NCI-H128 (cell line): Measurements from ENCODE around the gene APEX1.
"Not testable (repeated sequence)": the region's sequence is repeated elsewhere in the genome, so short reads cannot be mapped to it uniquely, and the experiment has no call there.

ENCODE experiments used
- DNase-seq: peaks from one replicate; lab custom pipeline; 2025; ENCODE audit not compliant: unreplicated experiment; lab: John Stamatoyannopoulos, UW

Gene APEX1

GRCh38 chr14:20435582-20436362 is 19.3 kb upstream of the APEX1 start, which contains the start of gene KLHL33:
Gene KLHL33 (minus strand): TSS chr14:20436166. CDS start chr14:20435811, 355 bp downstream.
- DNase-seq: no peak

- no peak for DNase-seq
Observed at GRCh38 chr14:20436363-20436755, 18.7 kb upstream of the APEX1 start.

GRCh38 chr14:20438664-20439063 is 16.4 kb upstream of the APEX1 start:
- no peak for DNase-seq

GRCh38 chr14:20440465-20440864 is 14.6 kb upstream of the APEX1 start:
- no peak for DNase-seq

- no peak for DNase-seq
Observed at GRCh38 chr14:20440882-20441281, 14.1 kb upstream of the APEX1 start.

GRCh38 chr14:20441461-20441860 is 13.6 kb upstream of the APEX1 start:
- no peak for DNase-seq

- DNase-seq: not testable (repeated sequence)
Observed at GRCh38 chr14:20443650-20444049, 11.4 kb upstream of the APEX1 start.

GRCh38 chr14:20446889-20447288 is 8.1 kb upstream of the APEX1 start:
- no peak for DNase-seq

GRCh38 chr14:20452831-20453230 is 2.2 kb upstream of the APEX1 start:
- not testable (repeated sequence) for DNase-seq

GRCh38 chr14:20455355-20456300 is 602 bp downstream of the APEX1 start:
- no peak for DNase-seq

GRCh38 chr14:20456971-20457370 is 1.9 kb downstream of the APEX1 start:
- DNase-seq: no peak

GRCh38 chr14:20458031-20458789 is 3.2 kb downstream of the APEX1 start:
- DNase-seq: no peak

GRCh38 chr14:20460458-20461224 is 5.6 kb downstream of the APEX1 start:
- no peak for DNase-seq

- peak; percentile 98 for DNase-seq
Observed at GRCh38 chr14:20461225-20462141, 6.5 kb downstream of the APEX1 start, which contains the start of gene PIP4P1. Gene PIP4P1 (minus strand): TSS chr14:20461434. CDS start chr14:20461325, 109 bp downstream.

GRCh38 chr14:20468764-20469241 is 13.8 kb downstream of the APEX1 start:
- DNase-seq: no peak

GRCh38 chr14:20469242-20469889 is 14.3 kb downstream of the APEX1 start, which contains the start of gene PNP:
Gene PNP (plus strand): TSS chr14:20469406. CDS start chr14:20469525, 119 bp downstream.
- DNase-seq: peak; percentile 71

GRCh38 chr14:20469890-20470602 is 15.0 kb downstream of the APEX1 start:
- DNase-seq: no peak

GRCh38 chr14:20470603-20470901 is 15.5 kb downstream of the APEX1 start:
- DNase-seq: no peak
